ENCODE results near the gene MED27. TPM values are rescaled to one million over a fixed set of nuclear protein-coding genes. Genes with fewer than 3 reads are reported as not detected.
A peak's percentile ranks its signal among the peaks of the same experiment; 100 is the strongest.

Gene MED27, protein sequence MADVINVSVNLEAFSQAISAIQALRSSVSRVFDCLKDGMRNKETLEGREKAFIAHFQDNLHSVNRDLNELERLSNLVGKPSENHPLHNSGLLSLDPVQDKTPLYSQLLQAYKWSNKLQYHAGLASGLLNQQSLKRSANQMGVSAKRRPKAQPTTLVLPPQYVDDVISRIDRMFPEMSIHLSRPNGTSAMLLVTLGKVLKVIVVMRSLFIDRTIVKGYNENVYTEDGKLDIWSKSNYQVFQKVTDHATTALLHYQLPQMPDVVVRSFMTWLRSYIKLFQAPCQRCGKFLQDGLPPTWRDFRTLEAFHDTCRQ
- total RNA-seq, result 19.0 and 23.2 TPM in 2 replicates

DNA sequence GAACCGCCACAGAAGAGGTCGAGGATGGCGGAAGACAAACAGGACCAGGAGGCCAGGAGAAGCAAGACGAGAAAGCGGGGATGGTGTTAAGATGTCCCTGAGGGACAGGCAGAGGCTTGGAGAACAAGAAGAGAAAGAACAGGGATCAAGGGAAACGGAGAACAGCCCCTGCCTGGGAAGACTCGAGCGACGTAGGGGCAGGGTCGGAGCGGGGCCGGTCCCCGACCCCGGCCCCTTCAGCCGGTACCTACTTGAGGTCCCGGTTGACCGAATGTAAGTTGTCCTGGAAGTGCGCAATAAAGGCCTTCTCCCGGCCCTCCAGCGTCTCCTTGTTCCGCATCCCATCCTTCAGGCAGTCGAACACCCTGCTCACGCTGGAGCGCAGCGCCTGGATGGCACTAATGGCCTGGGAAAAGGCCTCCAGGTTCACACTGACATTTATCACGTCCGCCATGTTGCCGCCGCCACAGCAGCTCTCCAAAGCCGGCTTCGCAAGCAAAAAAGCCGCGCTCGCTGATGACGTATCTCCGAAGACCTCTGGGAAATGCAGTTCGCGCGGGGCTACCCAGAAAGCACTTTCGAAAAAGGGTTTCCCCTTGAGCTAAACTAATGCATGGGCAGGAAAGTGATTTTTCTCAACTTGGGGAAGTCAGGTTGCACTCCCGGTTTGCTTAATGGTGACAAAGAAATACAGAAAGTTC is at the start of gene MED27:
MED27 (minus strand) TSS at position 477 of the 701 bp plus-strand sequence; CDS start at position 454, 23 bp downstream.
- DNase-seq (ENCODE audit: low read depth), result peak; percentile 93
- peak within 1 kb of the TSS; percentile 95 for H3K4me3 ChIP-seq (ENCODE audit: low read depth, low read length)
- TF ChIP-seq, protein P1, sequence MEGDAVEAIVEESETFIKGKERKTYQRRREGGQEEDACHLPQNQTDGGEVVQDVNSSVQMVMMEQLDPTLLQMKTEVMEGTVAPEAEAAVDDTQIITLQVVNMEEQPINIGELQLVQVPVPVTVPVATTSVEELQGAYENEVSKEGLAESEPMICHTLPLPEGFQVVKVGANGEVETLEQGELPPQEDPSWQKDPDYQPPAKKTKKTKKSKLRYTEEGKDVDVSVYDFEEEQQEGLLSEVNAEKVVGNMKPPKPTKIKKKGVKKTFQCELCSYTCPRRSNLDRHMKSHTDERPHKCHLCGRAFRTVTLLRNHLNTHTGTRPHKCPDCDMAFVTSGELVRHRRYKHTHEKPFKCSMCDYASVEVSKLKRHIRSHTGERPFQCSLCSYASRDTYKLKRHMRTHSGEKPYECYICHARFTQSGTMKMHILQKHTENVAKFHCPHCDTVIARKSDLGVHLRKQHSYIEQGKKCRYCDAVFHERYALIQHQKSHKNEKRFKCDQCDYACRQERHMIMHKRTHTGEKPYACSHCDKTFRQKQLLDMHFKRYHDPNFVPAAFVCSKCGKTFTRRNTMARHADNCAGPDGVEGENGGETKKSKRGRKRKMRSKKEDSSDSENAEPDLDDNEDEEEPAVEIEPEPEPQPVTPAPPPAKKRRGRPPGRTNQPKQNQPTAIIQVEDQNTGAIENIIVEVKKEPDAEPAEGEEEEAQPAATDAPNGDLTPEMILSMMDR (IDR thresholded peaks at IDR 0.05; ENCODE audit: insufficient read depth, low read depth, low read length), result no peak

DNA sequence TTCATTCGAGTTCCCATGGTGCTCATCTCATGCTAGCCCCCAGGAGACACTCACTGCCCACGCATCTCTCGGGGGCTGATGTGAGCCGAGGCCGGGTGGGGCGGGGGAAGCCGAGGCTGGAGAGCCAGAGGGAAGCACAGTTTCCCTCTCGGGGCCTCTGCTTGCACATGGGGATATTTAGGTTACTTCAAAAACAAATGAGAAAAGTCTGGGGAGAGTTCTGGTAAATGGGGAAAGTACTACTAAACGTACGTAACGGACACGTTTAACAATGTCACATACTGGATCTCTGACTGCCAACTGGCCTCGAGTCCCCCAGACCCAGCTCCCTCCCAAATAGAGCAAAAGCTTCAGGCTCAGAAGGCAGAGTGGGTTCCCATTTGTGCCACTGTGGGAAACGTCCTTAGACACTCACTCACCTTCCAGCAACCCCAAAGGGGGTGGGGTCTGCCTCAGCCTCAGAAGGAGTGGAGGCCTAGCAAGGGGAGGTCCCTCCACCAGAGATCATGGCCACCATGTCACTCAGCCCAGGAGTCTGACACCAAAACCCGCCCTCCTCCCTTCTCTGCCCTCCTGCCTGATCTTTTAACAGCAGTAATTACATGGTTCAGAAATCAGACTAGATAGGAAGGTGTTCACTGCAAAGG is 48.3 kb upstream of the MED27 start:
- DNase-seq (ENCODE audit: low read depth), result no peak
- TF ChIP-seq, protein P1 (IDR thresholded peaks at IDR 0.05; ENCODE audit: insufficient read depth, low read depth, low read length), result no peak
- H3K4me3 ChIP-seq (ENCODE audit: low read depth, low read length), result no peak overlapping the region

DNA sequence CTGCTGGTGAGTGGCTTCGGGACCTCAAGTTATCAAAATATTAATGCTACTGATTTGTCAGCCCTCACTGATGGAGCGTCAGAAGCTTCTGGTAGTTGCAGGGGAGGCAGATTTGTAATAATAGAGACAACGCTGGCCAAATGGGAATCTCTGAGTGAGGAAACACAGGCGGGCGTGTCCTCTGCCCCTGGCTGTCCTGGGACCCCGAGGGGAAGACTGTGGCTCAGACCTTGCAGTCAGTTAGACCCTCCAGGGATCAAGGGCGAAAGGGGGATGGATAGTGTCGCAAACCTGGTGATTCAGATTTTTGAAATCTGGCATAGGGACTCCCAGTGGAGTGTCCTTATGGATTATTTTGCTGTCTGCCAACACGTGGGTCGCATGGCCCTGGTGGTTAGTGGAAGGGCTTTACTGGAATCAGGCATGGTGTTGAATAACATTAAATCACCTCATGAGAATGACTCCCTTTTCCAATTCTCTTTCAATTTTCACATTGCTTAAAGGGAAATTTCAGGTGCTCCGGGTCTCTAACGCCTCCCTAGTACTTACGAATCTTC is 47.1 kb upstream of the MED27 start:
- H3K4me3 ChIP-seq (ENCODE audit: low read depth, low read length), result no peak overlapping the region
- no peak for DNase-seq (ENCODE audit: low read depth)
- TF ChIP-seq, protein P1 (IDR thresholded peaks at IDR 0.05; ENCODE audit: insufficient read depth, low read depth, low read length), result no peak

DNA sequence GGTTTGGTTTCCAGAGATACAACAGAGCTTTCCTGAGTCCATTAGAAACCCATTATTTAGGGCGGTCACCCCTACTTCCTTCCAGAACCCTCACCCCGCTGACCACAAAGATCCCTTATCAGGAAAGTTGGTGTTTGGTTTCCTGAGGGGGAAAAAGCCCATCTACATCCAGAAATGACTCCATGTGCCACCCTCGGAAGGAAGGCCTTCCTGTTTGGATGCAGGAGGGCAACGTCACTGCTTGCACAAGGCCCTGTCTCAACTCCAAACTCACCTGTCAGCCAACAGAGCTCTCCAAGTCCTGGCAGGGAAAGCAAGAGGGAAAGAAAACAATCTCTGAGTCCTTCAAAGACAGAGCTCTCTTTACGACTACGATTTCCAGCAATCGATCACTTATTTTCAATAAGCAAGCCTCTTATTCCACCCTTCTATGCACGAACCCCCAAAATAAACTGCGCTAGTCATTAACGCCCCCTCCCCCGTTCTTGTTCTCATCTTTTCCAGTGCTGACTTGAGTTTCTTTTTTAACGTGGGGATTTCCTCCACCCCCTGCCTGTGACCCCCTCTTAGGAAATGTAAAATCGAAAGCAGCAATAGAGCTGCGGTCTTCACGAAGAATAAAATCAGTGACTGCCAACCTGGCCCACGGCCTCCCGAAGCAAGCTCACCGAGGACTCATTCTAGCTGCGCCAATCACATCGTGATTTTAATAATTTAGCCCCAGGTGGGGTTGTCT is 46.4 kb upstream of the MED27 start:
- TF ChIP-seq, protein P1 (IDR thresholded peaks at IDR 0.05; ENCODE audit: insufficient read depth, low read depth, low read length), result no peak
- no peak overlapping the region for H3K4me3 ChIP-seq (ENCODE audit: low read depth, low read length)
- no peak for DNase-seq (ENCODE audit: low read depth)

DNA sequence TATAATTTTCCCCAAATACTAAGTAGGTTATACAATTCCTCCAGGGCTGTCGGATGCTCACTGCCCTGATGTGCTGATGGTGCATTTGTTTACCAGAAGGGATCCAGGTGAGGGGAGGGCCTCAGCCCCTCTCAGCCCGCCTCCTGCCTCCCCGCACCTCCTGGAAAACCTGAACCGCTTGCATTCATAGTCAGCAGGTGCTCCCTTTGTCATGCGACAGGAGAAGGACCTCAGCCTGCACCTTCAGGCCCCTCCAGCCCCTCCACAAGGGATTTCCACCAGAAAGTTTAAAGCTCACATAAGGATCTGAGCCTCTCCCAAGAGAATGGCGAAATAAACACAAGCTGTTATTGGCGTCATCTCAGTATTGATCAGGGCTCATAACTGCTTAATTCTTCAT is 45.7 kb upstream of the MED27 start:
- no peak for DNase-seq (ENCODE audit: low read depth)
- TF ChIP-seq, protein P1 (IDR thresholded peaks at IDR 0.05; ENCODE audit: insufficient read depth, low read depth, low read length), result no peak
- H3K4me3 ChIP-seq (ENCODE audit: low read depth, low read length), result no peak overlapping the region

DNA sequence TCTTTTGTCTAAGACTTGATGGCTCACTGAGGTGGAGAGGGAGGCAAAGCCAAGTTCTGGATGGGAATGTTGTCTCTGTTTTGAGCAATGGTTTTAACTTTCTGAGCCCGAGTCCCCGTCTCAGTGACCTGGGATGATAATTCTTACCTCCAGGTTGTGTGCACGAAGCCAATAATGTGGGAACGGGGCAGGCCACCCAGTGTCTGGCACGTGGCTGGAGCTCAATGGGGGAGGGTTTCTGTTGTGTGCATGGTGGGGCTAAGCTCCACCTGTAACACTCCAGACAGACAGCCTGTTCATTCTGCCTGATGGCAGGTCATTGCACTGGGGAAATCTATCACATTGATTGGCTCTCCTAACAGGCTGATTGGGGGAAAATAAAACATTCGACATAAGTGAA is 45.1 kb upstream of the MED27 start:
- H3K4me3 ChIP-seq (ENCODE audit: low read depth, low read length), result no peak overlapping the region
- TF ChIP-seq, protein P1 (IDR thresholded peaks at IDR 0.05; ENCODE audit: insufficient read depth, low read depth, low read length), result no peak
- no peak for DNase-seq (ENCODE audit: low read depth)
